Fibroblast of mammary gland (primary cell): ENCODE data around the gene CDH4.

Experiments used
- DNase-seq: peaks from one replicate; pipeline ENCODE4 v3.0.0-alpha.2; 2010; ENCODE audit warnings: low read depth
- H3K4me3 ChIP-seq: 2 replicates; pipeline ENCODE4 v1.5.1; 2011; ENCODE audit warnings: low read depth, mild to moderate bottlenecking, low read length, moderate library complexity; ENCODE audit not compliant: control insufficient read depth
- CTCF ChIP-seq: conservative IDR thresholded peaks from 2 replicates; pipeline ENCODE4 v1.5.1; 2011; ENCODE audit warnings: low read depth, low read length, inconsistent platforms; ENCODE audit not compliant: control insufficient read depth, insufficient read depth

The CDH4 gene

DNA sequence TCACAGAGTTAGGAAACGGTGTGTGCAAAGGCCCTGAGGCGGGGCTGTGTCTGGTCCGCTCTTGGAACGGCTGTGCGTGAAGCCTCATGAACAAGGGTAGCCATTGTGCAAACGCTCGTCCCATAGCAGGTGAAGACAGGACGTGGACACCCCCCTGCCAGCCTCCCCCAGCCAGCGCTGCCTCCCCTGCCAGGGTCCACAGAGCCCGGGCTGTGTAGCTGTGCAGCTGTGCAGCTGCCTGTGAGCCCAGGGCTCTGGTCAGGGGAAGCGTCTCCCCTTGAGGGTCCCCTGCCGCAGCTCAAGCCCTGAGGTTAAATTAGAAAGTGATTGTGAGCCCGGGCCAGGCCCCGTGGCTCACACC is 674.2 kb downstream of the CDH4 start:
- no peak for DNase-seq
- no peak for TF ChIP-seq CTCF
- H3K4me3 ChIP-seq: no peak overlapping the region

GRCh38 chr20:61926796-61927192 is 674.7 kb downstream of the CDH4 start:
- TF ChIP-seq CTCF: no peak

GRCh38 chr20:61927193-61927825 is 675.2 kb downstream of the CDH4 start:
- no peak for TF ChIP-seq CTCF
- DNase-seq: no peak

More at GRCh38 chr20:61926796-61927192, 674.7 kb downstream of the CDH4 start:
- no peak overlapping the region for H3K4me3 ChIP-seq
- DNase-seq: no peak

GRCh38 chr20:61927826-61928541 is 675.9 kb downstream of the CDH4 start:
- no peak overlapping the region for H3K4me3 ChIP-seq
- no peak for TF ChIP-seq CTCF
- no peak for DNase-seq

More at GRCh38 chr20:61927193-61927825, 675.2 kb downstream of the CDH4 start:
- no peak overlapping the region for H3K4me3 ChIP-seq

DNA sequence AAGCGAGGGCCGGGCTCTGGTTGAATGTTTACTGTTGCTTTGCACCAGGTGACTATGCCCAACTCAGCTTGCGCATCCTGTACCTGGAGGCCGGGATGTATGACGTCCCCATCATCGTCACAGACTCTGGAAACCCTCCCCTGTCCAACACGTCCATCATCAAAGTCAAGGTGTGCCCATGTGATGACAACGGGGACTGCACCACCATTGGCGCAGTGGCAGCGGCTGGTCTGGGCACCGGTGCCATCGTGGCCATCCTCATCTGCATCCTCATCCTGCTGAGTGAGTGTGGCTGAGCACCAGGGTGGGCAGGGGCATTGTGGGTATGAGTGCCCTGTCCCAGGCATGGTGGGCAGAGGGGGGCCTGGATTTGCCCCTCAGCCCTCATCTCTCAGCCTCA is 677.5 kb downstream of the CDH4 start:
- H3K4me3 ChIP-seq: no peak overlapping the region
- no peak for DNase-seq
- TF ChIP-seq CTCF: no peak

GRCh38 chr20:61929971-61930666 is 678.1 kb downstream of the CDH4 start:
- H3K4me3 ChIP-seq: no peak overlapping the region
- no peak for DNase-seq
- TF ChIP-seq CTCF: no peak
